Activated B cell treated with CpG ODN at 0.5 μM for 24 hours (primary cell): ENCODE data around the gene ZDHHC14. TPM values are rescaled to one million over a fixed set of nuclear protein-coding genes. Genes with fewer than 3 reads are reported as not detected.

Experiments used
- ATAC-seq: fragments of 200-7000 bp; cut with Tn5 transposase; one replicate; pipeline ENCODE4 v1.10.0; 2021; ENCODE audit warnings: low read depth, mild to moderate bottlenecking, moderate library complexity
- CTCF ChIA-PET: fragments of 350-600 bp; sonication (Branson Sonifier 250); formaldehyde crosslinking; loops from one replicate; lab custom pipeline; 2021; ENCODE audit warnings: antibody characterized with exemption; lab: Charles Lee
- POLR2A ChIA-PET: fragments of 350-600 bp; sonication (Branson Sonifier 250); formaldehyde crosslinking; loops from one replicate; lab custom pipeline; 2021; ENCODE audit warnings: antibody characterized with exemption; lab: Charles Lee
- DNase-seq: peaks from one replicate; pipeline ENCODE4 v3.0.0; 2022
- H3K27ac Mint-ChIP-seq: one replicate; pipeline ENCODE4 v1.8.0; 2020; ENCODE audit warnings: mixed read lengths
- H3K27me3 Mint-ChIP-seq: one replicate; pipeline ENCODE4 v1.8.0; 2021; ENCODE audit warnings: mixed read lengths
- H3K36me3 Mint-ChIP-seq: one replicate; pipeline ENCODE4 v1.8.0; 2021; ENCODE audit warnings: low read depth, mixed read lengths
- H3K4me1 Mint-ChIP-seq: one replicate; pipeline ENCODE4 v1.8.0; 2021; ENCODE audit warnings: mixed read lengths
- H3K4me3 Mint-ChIP-seq: one replicate; pipeline ENCODE4 v1.8.0; 2020; ENCODE audit warnings: mild to moderate bottlenecking, mixed read lengths
- H3K9me3 Mint-ChIP-seq: one replicate; pipeline ENCODE4 v1.8.0; 2020; ENCODE audit warnings: mixed read lengths
- intact Hi-C: fragments of 100-400 bp; cut with micrococcal nuclease; formaldehyde crosslinking; loops from one replicate; pipeline ENCODE4 v1.15.1; 2024
- total RNA-seq: library from RNA; stranded (reverse); gene quantifications from 2 replicates; pipeline ENCODE4 v1.2.3, GENCODE V29; 2022
- TF ChIP-seq, protein P1 (sequence below): fragments of 200-600 bp; IDR thresholded peaks from one replicate; pipeline ENCODE4 v1.8.0; 2022; ENCODE audit warnings: antibody characterized with exemption, mild to moderate bottlenecking

ZDHHC14 gene
- total RNA-seq, 1 donor from 2014 or later: 25.3 TPM

DNA sequence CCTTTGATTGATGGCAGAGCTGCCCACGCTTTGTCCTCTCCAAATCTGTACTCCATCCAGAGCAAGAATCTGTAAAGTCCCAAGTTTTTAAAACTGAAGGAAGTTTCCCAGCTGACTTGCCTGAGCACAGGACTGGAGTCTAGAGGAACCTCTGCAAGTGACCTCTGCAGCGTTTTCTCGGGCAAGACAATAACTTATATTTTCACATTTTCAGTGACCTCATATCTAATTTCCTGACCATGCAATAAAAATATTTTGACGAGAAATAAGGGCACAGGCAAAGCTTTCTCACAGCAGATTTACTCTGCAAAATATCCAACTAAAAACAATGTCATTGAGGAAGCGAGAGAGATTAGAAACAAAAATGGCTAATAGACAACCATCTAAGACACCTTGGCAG, 256.5 kb downstream of the ZDHHC14 start:
- no peak overlapping the region for H3K4me3 Mint-ChIP-seq
- H3K27ac Mint-ChIP-seq: no peak overlapping the region
- no peak for ATAC-seq
- POLR2A ChIA-PET: no interaction called here
- H3K27me3 Mint-ChIP-seq: no peaks in the 10 kb centered on the region
- no peaks in the 10 kb centered on the region for H3K9me3 Mint-ChIP-seq
- intact Hi-C loops: no loop called here
- peaks cover 20% of the 10 kb centered on the region for H3K36me3 Mint-ChIP-seq
- H3K4me1 Mint-ChIP-seq: no peaks in the 10 kb centered on the region
- CTCF ChIA-PET: no interaction called here
- DNase-seq: no peak
- TF ChIP-seq, protein P1, sequence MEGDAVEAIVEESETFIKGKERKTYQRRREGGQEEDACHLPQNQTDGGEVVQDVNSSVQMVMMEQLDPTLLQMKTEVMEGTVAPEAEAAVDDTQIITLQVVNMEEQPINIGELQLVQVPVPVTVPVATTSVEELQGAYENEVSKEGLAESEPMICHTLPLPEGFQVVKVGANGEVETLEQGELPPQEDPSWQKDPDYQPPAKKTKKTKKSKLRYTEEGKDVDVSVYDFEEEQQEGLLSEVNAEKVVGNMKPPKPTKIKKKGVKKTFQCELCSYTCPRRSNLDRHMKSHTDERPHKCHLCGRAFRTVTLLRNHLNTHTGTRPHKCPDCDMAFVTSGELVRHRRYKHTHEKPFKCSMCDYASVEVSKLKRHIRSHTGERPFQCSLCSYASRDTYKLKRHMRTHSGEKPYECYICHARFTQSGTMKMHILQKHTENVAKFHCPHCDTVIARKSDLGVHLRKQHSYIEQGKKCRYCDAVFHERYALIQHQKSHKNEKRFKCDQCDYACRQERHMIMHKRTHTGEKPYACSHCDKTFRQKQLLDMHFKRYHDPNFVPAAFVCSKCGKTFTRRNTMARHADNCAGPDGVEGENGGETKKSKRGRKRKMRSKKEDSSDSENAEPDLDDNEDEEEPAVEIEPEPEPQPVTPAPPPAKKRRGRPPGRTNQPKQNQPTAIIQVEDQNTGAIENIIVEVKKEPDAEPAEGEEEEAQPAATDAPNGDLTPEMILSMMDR: no peak

GRCh38 chr6:157637941-157638662, 257.1 kb downstream of the ZDHHC14 start:
- no peaks in the 10 kb centered on the region for H3K27me3 Mint-ChIP-seq
- intact Hi-C loops: no loop called here

GRCh38 chr6:157638779-157639178, 257.8 kb downstream of the ZDHHC14 start:
- ChIA-PET CTCF (no interaction called here), POLR2A (no interaction called here)
- intact Hi-C loops: no loop called here
- H3K27ac Mint-ChIP-seq: no peak overlapping the region
- no peak overlapping the region for H3K4me3 Mint-ChIP-seq
- no peaks in the 10 kb centered on the region for H3K27me3 Mint-ChIP-seq
- H3K9me3 Mint-ChIP-seq: no peaks in the 10 kb centered on the region
- no peaks in the 10 kb centered on the region for H3K4me1 Mint-ChIP-seq
- TF ChIP-seq, protein P1: no peak
- peaks cover 12% of the 10 kb centered on the region for H3K36me3 Mint-ChIP-seq
- DNase-seq (no peak), ATAC-seq (no peak)

More at GRCh38 chr6:157637941-157638662, 257.1 kb downstream of the ZDHHC14 start:
- ATAC-seq: no peak
- Mint-ChIP-seq H3K36me3 (peaks cover 18% of the 10 kb centered on the region), H3K9me3 (no peaks in the 10 kb centered on the region), H3K4me3 (no peak overlapping the region), H3K27ac (no peak overlapping the region), H3K4me1 (no peaks in the 10 kb centered on the region)
- POLR2A ChIA-PET: no interaction called here
- TF ChIP-seq, protein P1: no peak
- CTCF ChIA-PET: no interaction called here
- DNase-seq: no peak

DNA sequence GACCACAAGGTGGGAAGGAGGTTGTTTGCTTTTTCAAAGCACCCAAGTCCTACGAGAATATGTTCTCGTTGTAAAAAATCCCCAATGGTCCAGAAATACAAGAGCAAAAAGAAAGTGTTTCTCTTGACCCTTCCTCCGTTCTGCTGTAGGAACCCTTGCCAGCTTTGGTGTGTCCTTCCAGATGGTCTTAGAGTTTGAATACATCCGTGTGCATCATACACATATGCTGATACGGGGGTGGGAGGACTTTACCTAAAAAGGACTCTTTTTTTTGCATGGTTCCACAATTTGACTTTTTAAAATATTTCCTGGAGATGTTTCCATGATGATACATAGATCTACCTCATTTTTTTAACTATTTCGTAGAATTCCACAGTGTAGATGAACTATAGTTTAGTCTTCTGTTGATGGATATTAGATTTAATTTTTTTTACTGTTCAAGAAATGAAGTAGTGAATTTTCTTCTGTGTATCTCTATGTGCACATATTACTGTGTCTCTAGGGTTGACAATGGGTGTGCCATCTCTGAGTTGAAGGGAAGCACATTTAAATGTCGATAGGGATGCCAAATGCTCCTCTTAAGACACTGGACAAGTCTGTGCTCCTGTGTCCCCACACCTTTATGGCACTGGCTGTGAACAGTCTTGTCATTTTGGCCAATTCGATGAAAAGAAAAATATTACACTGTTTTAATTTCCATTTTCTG, 259.9 kb downstream of the ZDHHC14 start:
- CTCF ChIA-PET: no interaction called here
- Mint-ChIP-seq H3K36me3 (peaks cover 5% of the 10 kb centered on the region), H3K27ac (no peak overlapping the region), H3K4me3 (no peak overlapping the region), H3K4me1 (no peaks in the 10 kb centered on the region), H3K27me3 (no peaks in the 10 kb centered on the region), H3K9me3 (no peaks in the 10 kb centered on the region)
- TF ChIP-seq, protein P1: no peak
- POLR2A ChIA-PET: no interaction called here
- intact Hi-C loops: no loop called here
- ATAC-seq (no peak), DNase-seq (no peak)

- CTCF ChIA-PET: no interaction called here
- no peak overlapping the region for H3K4me3 Mint-ChIP-seq
- POLR2A ChIA-PET: no interaction called here
- no peak overlapping the region for H3K27ac Mint-ChIP-seq
- no peaks in the 10 kb centered on the region for H3K4me1 Mint-ChIP-seq
- ATAC-seq (no peak), DNase-seq (no peak)
- H3K27me3 Mint-ChIP-seq: no peaks in the 10 kb centered on the region
- intact Hi-C loops: no loop called here
- peaks cover 3% of the 10 kb centered on the region for H3K36me3 Mint-ChIP-seq
- no peaks in the 10 kb centered on the region for H3K9me3 Mint-ChIP-seq
- TF ChIP-seq, protein P1: no peak
Observed at GRCh38 chr6:157641837-157642236, 260.8 kb downstream of the ZDHHC14 start.
